HCT116 (cell line): ENCODE results near the gene UBAC2.

Source experiments
- EZH2 ChIP-seq: fragments of 200-600 bp; sonication (generic); IDR thresholded peaks from 2 replicates; pipeline ENCODE4 v1.6.1; 2017; ENCODE audit warnings: antibody characterized with exemption, mixed run types
- POLR2A ChIP-seq: IDR thresholded peaks from 2 replicates; pipeline ENCODE4 v1.7.0; 2011; ENCODE audit warnings: borderline replicate concordance; ENCODE audit not compliant: insufficient read depth, insufficient read length; ENCODE audit errors: extremely low read depth
- POLR2AphosphoS5 ChIP-seq: IDR thresholded peaks from 2 replicates; pipeline ENCODE4 v1.6.1; 2011; ENCODE audit warnings: mild to moderate bottlenecking, low read depth, low read length, moderate library complexity
- RAD21 ChIP-seq: IDR thresholded peaks from 2 replicates; pipeline ENCODE4 v1.6.1; 2012; ENCODE audit warnings: low read depth, mild to moderate bottlenecking
- SIN3A ChIP-seq: IDR thresholded peaks from 2 replicates; pipeline ENCODE4 v1.6.1; 2012; ENCODE audit warnings: low read depth
- SP1 ChIP-seq: IDR thresholded peaks from 2 replicates; pipeline ENCODE4 v1.6.1; 2012; ENCODE audit warnings: low read depth
- YY1 ChIP-seq: IDR thresholded peaks from 2 replicates; pipeline ENCODE4 v1.6.1; 2011; ENCODE audit warnings: low read length, low read depth, moderate library complexity, mild to moderate bottlenecking; ENCODE audit not compliant: insufficient replicate concordance; ENCODE audit errors: extremely low read depth
- TF ChIP-seq, protein P1 (sequence below), 3 experiments: fragments of 200-600 bp in 1 of 3; sonication (generic) in 1 of 3; IDR thresholded peaks in 2 of 3; conservative IDR thresholded peaks in 1 of 3; 2 replicates each; pipeline ENCODE4 v1.5.1; 2012 to 2017; ENCODE audit warnings: low read depth in 2 of 3, low read length in 2 of 3, antibody characterized with exemption in 1 of 3, borderline replicate concordance in 1 of 3, control low read depth in 1 of 3, mild to moderate bottlenecking in 1 of 3, mixed read lengths in 1 of 3, mixed run types in 1 of 3, moderate library complexity in 1 of 3; ENCODE audit not compliant: insufficient read depth in 1 of 3

DNA sequence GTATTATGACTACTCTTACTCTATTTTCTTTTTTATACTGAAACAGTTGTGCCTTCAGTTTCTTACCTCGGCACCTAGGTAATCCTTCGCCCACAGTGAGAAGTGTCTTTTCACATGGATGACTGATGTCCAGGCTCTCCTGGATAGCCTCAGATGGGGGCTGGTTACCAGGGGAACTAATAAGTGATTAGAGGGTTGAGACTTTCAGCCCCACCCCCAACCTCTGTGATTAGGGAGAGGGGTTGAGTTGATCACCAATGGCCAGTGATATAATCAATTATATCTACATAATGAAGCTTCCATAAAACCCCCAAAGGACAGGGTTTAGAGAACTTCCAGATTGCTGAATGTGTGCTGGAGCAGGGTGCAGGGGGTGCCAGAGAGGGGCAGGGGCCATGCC is 149.5 kb downstream of the UBAC2 start:
- no peak for TF ChIP-seq SIN3A
- TF ChIP-seq RAD21: no peak
- TF ChIP-seq, protein P1, sequence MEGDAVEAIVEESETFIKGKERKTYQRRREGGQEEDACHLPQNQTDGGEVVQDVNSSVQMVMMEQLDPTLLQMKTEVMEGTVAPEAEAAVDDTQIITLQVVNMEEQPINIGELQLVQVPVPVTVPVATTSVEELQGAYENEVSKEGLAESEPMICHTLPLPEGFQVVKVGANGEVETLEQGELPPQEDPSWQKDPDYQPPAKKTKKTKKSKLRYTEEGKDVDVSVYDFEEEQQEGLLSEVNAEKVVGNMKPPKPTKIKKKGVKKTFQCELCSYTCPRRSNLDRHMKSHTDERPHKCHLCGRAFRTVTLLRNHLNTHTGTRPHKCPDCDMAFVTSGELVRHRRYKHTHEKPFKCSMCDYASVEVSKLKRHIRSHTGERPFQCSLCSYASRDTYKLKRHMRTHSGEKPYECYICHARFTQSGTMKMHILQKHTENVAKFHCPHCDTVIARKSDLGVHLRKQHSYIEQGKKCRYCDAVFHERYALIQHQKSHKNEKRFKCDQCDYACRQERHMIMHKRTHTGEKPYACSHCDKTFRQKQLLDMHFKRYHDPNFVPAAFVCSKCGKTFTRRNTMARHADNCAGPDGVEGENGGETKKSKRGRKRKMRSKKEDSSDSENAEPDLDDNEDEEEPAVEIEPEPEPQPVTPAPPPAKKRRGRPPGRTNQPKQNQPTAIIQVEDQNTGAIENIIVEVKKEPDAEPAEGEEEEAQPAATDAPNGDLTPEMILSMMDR (IDR thresholded peaks at IDR 0.05 in 2 of 3, conservative IDR thresholded peaks at IDR 0.05 in 1 of 3; ENCODE audit: borderline replicate concordance in 1 of 3, insufficient read depth in 1 of 3, low read depth in 2 of 3, low read length in 2 of 3): no peak
- no peak for TF ChIP-seq EZH2
- no peak for TF ChIP-seq SP1
- no peak for TF ChIP-seq YY1
- no peak for TF ChIP-seq POLR2AphosphoS5
- no peak for TF ChIP-seq POLR2A
